Stimulated activated CD4-positive, alpha-beta T cell treated with anti-CD3 and anti-CD28 coated beads, Interleukin-1b, Interleukin-23, amount 100 ng/mL, for 4 hours (primary cell): ENCODE data around the gene CLP1.

Experiments used
- DNase-seq, 2 donors: peaks; one replicate each; pipeline ENCODE4 v3.0.0-alpha.2; 2020; ENCODE audit warnings: low read depth in 2 of 2

CLP1 gene

GRCh38 chr11:57657194-57658022 lies at the start of gene CLP1:
Gene CLP1, plus strand, starts transcription at chr11:57657762. Its CDS starts 1,715 bp downstream, at chr11:57659477.
- peak; percentile 96 to 97 for DNase-seq

GRCh38 chr11:57610170-57610569 lies 47.4 kb upstream of the CLP1 start:
- no peak for DNase-seq

GRCh38 chr11:57614234-57614772 lies 43.3 kb upstream of the CLP1 start:
- DNase-seq, result no peak

GRCh38 chr11:57615308-57615707 lies 42.3 kb upstream of the CLP1 start:
- no peak for DNase-seq

- no peak for DNase-seq
Measured at GRCh38 chr11:57616595-57616994, 41.0 kb upstream of the CLP1 start.

GRCh38 chr11:57618438-57618837 lies 39.1 kb upstream of the CLP1 start:
- no peak for DNase-seq

GRCh38 chr11:57619331-57619730 lies 38.2 kb upstream of the CLP1 start:
- no peak for DNase-seq

- no peak for DNase-seq
Measured at GRCh38 chr11:57620467-57620866, 37.1 kb upstream of the CLP1 start.

- DNase-seq, result no peak
Measured at GRCh38 chr11:57622263-57622662, 35.3 kb upstream of the CLP1 start.

GRCh38 chr11:57624864-57625263 lies 32.7 kb upstream of the CLP1 start:
- no peak for DNase-seq

GRCh38 chr11:57626895-57627294 lies 30.7 kb upstream of the CLP1 start:
- no peak for DNase-seq

- no peak for DNase-seq
Measured at GRCh38 chr11:57630171-57630570, 27.4 kb upstream of the CLP1 start.

- DNase-seq, result no peak
Measured at GRCh38 chr11:57632116-57632515, 25.4 kb upstream of the CLP1 start.

GRCh38 chr11:57633394-57634070 lies 24.0 kb upstream of the CLP1 start:
- DNase-seq, result no peak

GRCh38 chr11:57634311-57634710 lies 23.3 kb upstream of the CLP1 start:
- no peak for DNase-seq

GRCh38 chr11:57635246-57635645 lies 22.3 kb upstream of the CLP1 start:
- no peak for DNase-seq

- DNase-seq, result no peak
Measured at GRCh38 chr11:57637626-57638004, 19.9 kb upstream of the CLP1 start.

- DNase-seq, result no peak
Measured at GRCh38 chr11:57638005-57638781, 19.4 kb upstream of the CLP1 start.

GRCh38 chr11:57638811-57639320 lies 18.7 kb upstream of the CLP1 start:
- DNase-seq, result no peak

- no peak for DNase-seq
Measured at GRCh38 chr11:57639321-57640067, 18.1 kb upstream of the CLP1 start.

GRCh38 chr11:57640068-57640800 lies 17.3 kb upstream of the CLP1 start:
- no peak for DNase-seq
